Stimulated activated CD4-positive, alpha-beta T cell treated with anti-CD3 and anti-CD28 coated beads, Interleukin-1b, Interleukin-23, amount 100 ng/mL, for 1 hour (primary cell): Measurements from ENCODE around the gene HPRT1.
"Not testable (repeated sequence)": the region's sequence is repeated elsewhere in the genome, so short reads cannot be mapped to it uniquely, and the experiment has no call there.

ENCODE experiments used
- DNase-seq, 2 donors: peaks; one replicate each; pipeline ENCODE4 v3.0.0-alpha.2; 2020; ENCODE audit warnings: low read depth in 2 of 2

HPRT1 gene, protein sequence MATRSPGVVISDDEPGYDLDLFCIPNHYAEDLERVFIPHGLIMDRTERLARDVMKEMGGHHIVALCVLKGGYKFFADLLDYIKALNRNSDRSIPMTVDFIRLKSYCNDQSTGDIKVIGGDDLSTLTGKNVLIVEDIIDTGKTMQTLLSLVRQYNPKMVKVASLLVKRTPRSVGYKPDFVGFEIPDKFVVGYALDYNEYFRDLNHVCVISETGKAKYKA

DNA sequence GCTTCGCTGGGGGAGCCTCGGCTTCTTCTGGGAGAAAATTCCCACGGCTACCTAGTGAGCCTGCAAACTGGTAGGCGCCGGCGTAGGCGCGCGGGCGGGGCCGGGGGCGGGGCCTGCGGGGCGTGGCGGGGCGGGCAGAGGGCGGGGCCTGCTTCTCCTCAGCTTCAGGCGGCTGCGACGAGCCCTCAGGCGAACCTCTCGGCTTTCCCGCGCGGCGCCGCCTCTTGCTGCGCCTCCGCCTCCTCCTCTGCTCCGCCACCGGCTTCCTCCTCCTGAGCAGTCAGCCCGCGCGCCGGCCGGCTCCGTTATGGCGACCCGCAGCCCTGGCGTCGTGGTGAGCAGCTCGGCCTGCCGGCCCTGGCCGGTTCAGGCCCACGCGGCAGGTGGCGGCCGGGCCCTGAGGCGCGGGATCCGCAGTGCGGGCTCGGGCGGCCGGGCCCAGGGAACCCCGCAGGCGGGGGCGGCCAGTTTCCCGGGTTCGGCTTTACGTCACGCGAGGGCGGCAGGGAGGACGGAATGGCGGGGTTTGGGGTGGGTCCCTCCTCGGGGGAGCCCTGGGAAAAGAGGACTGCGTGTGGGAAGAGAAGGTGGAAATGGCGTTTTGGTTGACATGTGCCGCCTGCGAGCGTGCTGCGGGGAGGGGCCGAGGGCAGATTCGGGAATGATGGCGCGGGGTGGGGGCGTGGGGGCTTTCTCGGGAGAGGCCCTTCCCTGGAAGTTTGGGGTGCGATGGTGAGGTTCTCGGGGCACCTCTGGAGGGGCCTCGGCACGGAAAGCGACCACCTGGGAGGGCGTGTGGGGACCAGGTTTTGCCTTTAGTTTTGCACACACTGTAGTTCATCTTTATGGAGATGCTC, at the start of gene HPRT1:
Gene HPRT1, plus strand, starts transcription at position 161 of the 857 bp plus-strand sequence. Its CDS starts 147 bp downstream, at position 308.
- DNase-seq: peak; percentile 42 to 55

GRCh38 chrX:134416087-134416486, 43.9 kb upstream of the HPRT1 start:
- no peak for DNase-seq

- no peak for DNase-seq
Measured at GRCh38 chrX:134418317-134419113, 41.5 kb upstream of the HPRT1 start.

- DNase-seq: no peak
Measured at GRCh38 chrX:134419784-134420183, 40.2 kb upstream of the HPRT1 start.

DNA sequence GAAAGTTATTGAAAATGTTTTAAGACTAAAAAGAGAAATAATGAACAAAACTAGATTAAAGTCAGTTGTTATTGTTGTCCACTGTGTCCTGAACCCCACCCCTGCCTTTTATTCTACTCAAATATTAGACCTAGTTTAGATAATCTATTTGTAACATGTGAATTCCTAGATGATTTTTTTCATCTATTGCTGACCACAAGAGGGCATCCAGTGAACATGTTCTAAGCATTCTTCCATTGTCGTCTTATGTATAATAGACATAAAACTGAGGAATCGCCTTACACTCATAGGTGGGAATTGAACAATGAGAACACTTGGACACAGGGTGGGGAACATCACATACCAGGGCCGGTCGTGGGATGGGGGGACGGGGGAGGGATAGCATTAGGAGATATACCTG, 36.4 kb upstream of the HPRT1 start:
- DNase-seq: no peak

GRCh38 chrX:134426281-134426680, 33.7 kb upstream of the HPRT1 start:
- DNase-seq: no peak

DNA sequence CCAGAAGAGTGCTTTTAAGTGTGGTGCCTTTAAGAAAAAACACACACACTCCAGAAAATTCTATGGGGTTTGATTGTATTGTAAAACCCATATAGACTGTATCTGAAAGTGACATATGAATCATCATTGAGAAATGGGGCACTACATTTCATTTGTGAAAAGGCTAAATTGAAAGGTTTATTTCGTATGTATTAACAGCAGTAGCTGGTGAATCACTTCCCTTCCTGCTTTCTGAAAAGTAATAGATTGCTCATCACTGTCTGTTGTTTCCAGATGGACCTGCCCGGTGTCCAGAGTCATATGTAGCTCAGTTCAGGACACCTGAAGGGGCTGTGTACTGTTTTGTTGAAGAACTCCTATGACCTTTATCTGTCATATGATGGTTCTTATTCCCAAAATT, 28.1 kb upstream of the HPRT1 start:
- DNase-seq: no peak

GRCh38 chrX:134435894-134436293, 24.1 kb upstream of the HPRT1 start:
- no peak for DNase-seq

DNA sequence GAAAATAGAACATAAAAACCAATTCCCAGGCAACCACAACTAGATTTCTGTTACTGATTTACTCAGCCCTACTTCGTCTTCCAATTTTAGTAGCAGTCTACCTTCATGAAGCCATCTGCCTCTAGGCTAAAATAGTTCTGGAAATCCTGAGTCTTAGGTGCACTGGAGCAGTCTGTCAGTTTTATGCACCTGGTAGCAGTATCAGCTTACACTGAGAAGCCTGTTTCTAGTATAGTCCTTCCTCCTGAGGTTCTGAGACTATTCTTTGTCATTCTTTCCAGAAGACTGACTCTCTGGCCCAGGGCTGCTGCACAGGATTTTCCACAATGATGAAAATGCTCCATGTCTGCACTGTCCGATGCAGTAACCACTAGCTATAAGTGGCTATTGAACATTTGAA, 16.9 kb upstream of the HPRT1 start:
- no peak for DNase-seq

- DNase-seq: no peak
Measured at GRCh38 chrX:134443461-134443860, 16.5 kb upstream of the HPRT1 start.

GRCh38 chrX:134444681-134445080, 15.3 kb upstream of the HPRT1 start:
- no peak for DNase-seq

GRCh38 chrX:134452596-134452995, 7.4 kb upstream of the HPRT1 start:
- DNase-seq: no peak

- DNase-seq: no peak
Measured at GRCh38 chrX:134453631-134454030, 6.3 kb upstream of the HPRT1 start.

DNA sequence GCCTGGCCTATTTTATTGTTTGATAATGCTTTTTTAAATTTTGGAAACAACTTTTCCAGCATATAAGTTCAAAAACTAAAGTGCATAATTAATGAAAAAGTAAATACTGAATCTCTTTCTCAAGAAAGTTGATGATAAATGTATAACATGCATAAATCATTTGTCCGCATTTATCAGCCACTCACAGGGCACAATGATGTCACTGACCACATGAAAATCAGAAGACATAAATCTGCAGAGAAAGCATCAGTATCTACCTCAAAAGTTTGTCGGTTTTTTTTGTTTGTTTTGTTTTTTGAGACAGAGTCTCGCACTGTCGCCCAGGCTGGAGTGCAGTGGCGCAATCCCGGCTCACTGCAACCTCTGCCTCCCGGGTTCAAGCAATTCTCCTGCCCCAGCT, 5.5 kb upstream of the HPRT1 start:
- no peak for DNase-seq

DNA sequence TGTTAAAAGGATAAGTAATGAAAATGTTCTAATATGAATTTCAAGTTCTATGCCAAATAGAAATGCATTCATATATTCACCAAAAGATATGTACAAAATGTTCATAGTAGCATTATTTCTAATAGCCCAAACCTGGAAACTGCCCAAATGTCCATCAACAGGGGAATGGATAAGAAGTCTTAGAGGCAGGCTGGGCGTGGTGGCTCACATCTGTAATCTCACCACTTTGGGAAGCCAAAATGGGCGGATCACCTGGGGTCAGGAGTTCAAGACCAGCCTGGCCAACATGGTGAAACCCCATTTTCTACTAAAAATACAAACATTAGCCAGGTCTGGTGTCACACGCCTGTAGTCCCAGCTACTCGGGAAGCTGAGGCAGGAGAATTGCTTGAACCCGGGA, 2.3 kb upstream of the HPRT1 start:
- no peak for DNase-seq

DNA sequence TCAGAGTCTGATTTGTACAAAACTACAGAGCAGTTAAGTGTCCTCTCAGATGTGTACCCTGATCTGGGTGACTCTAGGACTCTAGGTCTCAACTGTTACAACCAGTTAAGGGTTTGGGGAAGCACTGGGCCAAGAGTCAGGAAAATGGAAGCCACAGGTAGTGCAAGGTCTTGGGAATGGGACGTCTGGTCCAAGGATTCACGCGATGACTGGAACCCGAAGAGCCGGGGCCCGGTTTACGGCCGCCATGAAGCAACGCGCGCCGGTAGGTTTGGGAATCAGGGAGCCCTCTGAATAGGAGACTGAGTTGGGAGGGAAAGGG, 321 bp upstream of the HPRT1 start:
- no peak for DNase-seq

GRCh38 chrX:134460862-134461220, 876 bp downstream of the HPRT1 start:
- no peak for DNase-seq

DNA sequence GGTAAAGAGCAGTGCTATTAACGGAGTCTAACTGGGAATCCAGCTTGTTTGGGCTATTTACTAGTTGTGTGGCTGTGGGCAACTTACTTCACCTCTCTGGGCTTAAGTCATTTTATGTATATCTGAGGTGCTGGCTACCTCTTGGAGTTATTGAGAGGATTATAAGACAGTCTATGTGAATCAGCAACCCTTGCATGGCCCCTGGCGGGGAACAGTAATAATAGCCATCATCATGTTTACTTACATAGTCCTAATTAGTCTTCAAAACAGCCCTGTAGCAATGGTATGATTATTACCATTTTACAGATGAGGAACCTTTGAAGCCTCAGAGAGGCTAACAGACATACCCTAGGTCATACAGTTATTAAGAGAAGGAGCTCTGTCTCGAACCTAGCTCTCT, 1.5 kb downstream of the HPRT1 start:
- no peak for DNase-seq

GRCh38 chrX:134462927-134463326, 3.0 kb downstream of the HPRT1 start:
- DNase-seq: no peak

DNA sequence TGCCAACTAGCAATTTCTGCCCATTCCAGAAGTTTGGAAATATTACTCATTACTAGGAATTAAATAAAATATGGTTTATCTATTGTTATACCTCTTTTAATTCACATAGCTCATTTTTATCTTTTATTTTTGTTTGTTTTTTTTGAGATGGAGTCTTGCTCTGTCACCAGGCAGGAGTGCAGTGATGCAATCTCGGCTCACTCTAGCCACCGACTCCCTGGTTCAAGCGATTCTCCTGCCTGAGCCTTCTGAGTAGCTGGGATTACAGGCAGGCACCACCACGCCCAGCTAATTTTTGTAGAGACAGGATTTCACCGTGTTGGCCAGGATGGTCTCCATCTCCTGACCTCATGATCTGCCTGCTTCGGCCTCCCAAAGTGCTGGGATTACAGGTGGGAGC, 4.5 kb downstream of the HPRT1 start:
- DNase-seq: not testable (repeated sequence)

GRCh38 chrX:134469486-134469885, 9.5 kb downstream of the HPRT1 start:
- no peak for DNase-seq

DNA sequence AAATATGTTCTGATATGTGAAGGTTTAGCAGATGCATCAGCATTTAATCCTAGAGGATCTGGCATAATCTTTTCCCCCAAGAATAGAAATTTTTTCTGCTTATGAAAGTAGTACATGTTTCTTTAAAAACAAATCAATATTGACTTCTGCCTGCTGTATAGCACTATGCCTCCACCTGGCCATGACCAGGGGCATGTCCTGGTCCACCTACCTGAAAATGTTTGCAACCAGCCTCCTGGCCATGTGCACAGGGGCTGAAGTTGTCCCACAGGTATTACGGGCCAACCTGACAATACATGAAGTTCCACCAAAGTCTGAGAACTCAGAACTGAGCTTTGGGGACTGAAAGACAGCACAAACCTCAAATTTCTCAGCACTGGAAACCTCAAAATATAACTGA, 10.0 kb downstream of the HPRT1 start:
- DNase-seq: no peak

DNA sequence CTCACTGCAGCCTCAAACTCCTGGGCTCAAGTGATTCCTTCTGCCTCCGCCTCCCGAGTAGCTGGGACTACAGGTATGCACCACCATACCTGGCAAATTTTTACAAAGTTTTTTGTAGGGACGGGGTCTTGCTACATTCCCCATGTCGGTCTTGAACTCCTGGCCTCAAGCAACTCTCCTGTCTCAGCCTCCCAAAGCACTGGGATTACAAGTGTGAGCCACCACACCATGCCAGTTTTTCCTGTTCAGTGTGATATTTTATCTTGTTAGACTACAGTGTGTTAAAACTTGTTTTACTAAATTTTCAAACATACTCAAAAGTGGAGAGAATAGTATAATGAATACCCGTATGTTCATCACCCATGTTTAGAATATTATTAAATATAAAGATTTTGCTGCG, 12.1 kb downstream of the HPRT1 start:
- no peak for DNase-seq
